Fibroblast of lung (primary cell): ENCODE data around the gene BNIP5. TPM values are rescaled to one million over a fixed set of nuclear protein-coding genes. Genes with fewer than 3 reads are reported as not detected.

Experiments used
- DNase-seq, 2 donors: peaks; one replicate each; pipeline versions ENCODE4 v3.0.0 to v3.0.0-alpha.2; 2010; ENCODE audit warnings: low read depth in 2 of 2
- H2AFZ ChIP-seq: 2 replicates; pipeline ENCODE4 v1.5.1; 2012; ENCODE audit warnings: low read length, control low read depth, inconsistent platforms
- H3K27ac ChIP-seq: 2 replicates; pipeline ENCODE4 v1.5.1; 2011; ENCODE audit warnings: low read length, control low read depth; ENCODE audit not compliant: insufficient read depth
- H3K27me3 ChIP-seq: 2 replicates; pipeline ENCODE4 v1.5.1; 2011; ENCODE audit warnings: mild to moderate bottlenecking, low read length; ENCODE audit not compliant: control insufficient read depth, insufficient read depth
- H3K36me3 ChIP-seq: 2 replicates; pipeline ENCODE4 v1.5.1; 2011; ENCODE audit warnings: low read length; ENCODE audit not compliant: control insufficient read depth, insufficient read depth
- H3K4me1 ChIP-seq: 2 replicates; pipeline ENCODE4 v1.5.1; 2011; ENCODE audit warnings: low read length; ENCODE audit not compliant: control insufficient read depth, insufficient read depth; ENCODE audit errors: extremely low read depth
- H3K4me2 ChIP-seq: 2 replicates; pipeline ENCODE4 v1.5.1; 2011; ENCODE audit warnings: low read length, control low read depth; ENCODE audit not compliant: insufficient read depth; ENCODE audit errors: extremely low read depth
- H3K4me3 ChIP-seq, 4 experiments: fragments of 200-600 bp in 1 of 4; sonication (generic) in 1 of 4; replicated peaks in 1 of 4; 2 replicates each; pipeline ENCODE4 v1.5.1; 2011 to 2016; ENCODE audit warnings: low read length in 4 of 4, low read depth in 3 of 4, mild to moderate bottlenecking in 3 of 4, control low read depth in 2 of 4, inconsistent platforms in 1 of 4, mixed read lengths in 1 of 4; ENCODE audit not compliant: insufficient read depth in 1 of 4; ENCODE audit errors: control extremely low read depth in 1 of 4
- H3K79me2 ChIP-seq: 2 replicates; pipeline ENCODE4 v1.5.1; 2012; ENCODE audit warnings: mild to moderate bottlenecking, low read length, inconsistent platforms; ENCODE audit not compliant: control insufficient read depth, insufficient read depth
- H3K9ac ChIP-seq: 2 replicates; pipeline ENCODE4 v1.5.1; 2011; ENCODE audit warnings: mild to moderate bottlenecking, low read length, control low read depth; ENCODE audit not compliant: insufficient read depth
- H3K9me3 ChIP-seq: 2 replicates; pipeline ENCODE4 v1.5.1; 2012; ENCODE audit warnings: low read depth, low read length; ENCODE audit not compliant: control insufficient read depth, insufficient read depth
- H4K20me1 ChIP-seq: 2 replicates; pipeline ENCODE4 v1.5.1; 2011; ENCODE audit warnings: low read length; ENCODE audit not compliant: control insufficient read depth, insufficient read depth; ENCODE audit errors: extremely low read depth
- CTCF ChIP-seq, 2 donors: IDR thresholded peaks in 1 of 2; conservative IDR thresholded peaks in 1 of 2; 1 replicate in 1 of 2; 2 replicates in 1 of 2; pipeline ENCODE4 v1.5.1; 2011 to 2012; ENCODE audit warnings: low read length in 2 of 2, control low read depth in 1 of 2, inconsistent platforms in 1 of 2, low read depth in 1 of 2, mild to moderate bottlenecking in 1 of 2
- EZH2 ChIP-seq: IDR thresholded peaks from 2 replicates; pipeline ENCODE4 v1.5.1; 2012; ENCODE audit warnings: low read length, control low read depth, mild to moderate bottlenecking; ENCODE audit errors: missing control alignments
- polyA plus RNA-seq, 2 donors: library from polyadenylated mRNA; depleted of rRNA in 1 of 2; stranded (reverse) in 1 of 2; unstranded in 1 of 2; fragments of >200 nt; gene quantifications; 2 replicates each; pipeline ENCODE4 v1.2.1, GENCODE V29; 2011 to 2012; ENCODE audit warnings: missing spikeins in 1 of 2
- total RNA-seq: library from RNA; depleted of rRNA; stranded (reverse); fragments of >200 nt; gene quantifications from 2 replicates; pipeline ENCODE4 v1.2.1, GENCODE V29; 2014

BNIP5 gene
- total and polyA plus RNA-seq, 2 donors (not counting 1 experiment from before 2014, with no cell fraction given): not detected

- Histone ChIP-seq H4K20me1 (no peaks in the 10 kb centered on the region), H3K9ac (no peak overlapping the region), H3K9me3 (no peaks in the 10 kb centered on the region), H3K27me3 (peaks cover 21% of the 10 kb centered on the region), H3K4me2 (no peak overlapping the region), H2AFZ (no peak overlapping the region), H3K27ac (no peak overlapping the region), H3K4me1 (no peaks in the 10 kb centered on the region), H3K36me3 (no peaks in the 10 kb centered on the region), H3K79me2 (no peaks in the 10 kb centered on the region), H3K4me3 (no peak overlapping the region)
- no peak for DNase-seq
- TF ChIP-seq CTCF (conservative IDR thresholded peaks at IDR 0.05 in 1 of 2, IDR thresholded peaks at IDR 0.05 in 1 of 2; ENCODE audit: low read depth in 1 of 2, low read length in 2 of 2) (no peak), EZH2 (no peak)
Observed at GRCh38 chr6:36267731-36268477, 68.8 kb downstream of the BNIP5 start.

GRCh38 chr6:36266913-36267644, 69.6 kb downstream of the BNIP5 start:
- DNase-seq: peak in 1 of 2 donors; percentile 10
- Histone ChIP-seq H3K4me1 (no peaks in the 10 kb centered on the region), H3K4me3 (no peak overlapping the region), H3K9me3 (no peaks in the 10 kb centered on the region), H3K36me3 (no peaks in the 10 kb centered on the region), H3K27ac (no peak overlapping the region), H2AFZ (no peak overlapping the region), H4K20me1 (no peaks in the 10 kb centered on the region), H3K4me2 (no peak overlapping the region), H3K79me2 (no peaks in the 10 kb centered on the region), H3K27me3 (peaks cover 21% of the 10 kb centered on the region), H3K9ac (no peak overlapping the region)
- TF ChIP-seq EZH2 (no peak), CTCF (conservative IDR thresholded peaks at IDR 0.05 in 1 of 2, IDR thresholded peaks at IDR 0.05 in 1 of 2; ENCODE audit: low read depth in 1 of 2, low read length in 2 of 2) (no peak)

Other genes starting within 250 kb of the BNIP5 start
- gene MAPK13, start 206.4 kb downstream of the BNIP5 start, total RNA-seq: 5.4 and 7.6 TPM in 2 replicates
- gene MAPK13, start 206.4 kb downstream of the BNIP5 start, polyA plus RNA-seq: 3.0 and 6.8 TPM in 2 replicates
- 9.8 and 10.6 TPM in 2 replicates for gene BRPF3, start 140.1 kb downstream of the BNIP5 start, total RNA-seq
- 10.4 and 16.0 TPM in 2 replicates for gene BRPF3, start 140.1 kb downstream of the BNIP5 start, polyA plus RNA-seq
- gene PNPLA1, start 66.8 kb downstream of the BNIP5 start, total RNA-seq: not detected in 2 replicates
- 0.02 and 0.07 TPM in 2 replicates for gene PNPLA1, start 66.8 kb downstream of the BNIP5 start, polyA plus RNA-seq
- gene ETV7, start 50.8 kb upstream of the BNIP5 start, total RNA-seq: 1.0 and 1.5 TPM in 2 replicates
- 0.18 and 0.40 TPM in 2 replicates for gene ETV7, start 50.8 kb upstream of the BNIP5 start, polyA plus RNA-seq
- under 0.01 and 0.26 TPM in 2 replicates for gene PXT1, start 106.0 kb upstream of the BNIP5 start, total RNA-seq
- gene PXT1, start 106.0 kb upstream of the BNIP5 start, polyA plus RNA-seq: 0.03 TPM in 2 replicates
- 39.6 and 45.2 TPM in 2 replicates for gene KCTD20, start 106.1 kb upstream of the BNIP5 start, total RNA-seq
- 34.2 and 87.4 TPM in 2 replicates for gene KCTD20, start 106.1 kb upstream of the BNIP5 start, polyA plus RNA-seq
- 17.7 and 26.9 TPM in 2 replicates for gene STK38, start 210.6 kb upstream of the BNIP5 start, total RNA-seq
- 28.9 and 42.6 TPM in 2 replicates for gene STK38, start 210.6 kb upstream of the BNIP5 start, polyA plus RNA-seq